Ishikawa (cell line): Measurements from ENCODE around the gene B4GAT1.

Experiments used
- CEBPB ChIP-seq: IDR thresholded peaks from 2 replicates; pipeline ENCODE4 v1.6.1; 2012
- NFIC ChIP-seq: IDR thresholded peaks from 2 replicates; pipeline ENCODE4 v1.6.1; 2012
- TAF1 ChIP-seq: IDR thresholded peaks from 2 replicates; pipeline ENCODE4 v1.6.1; 2012; ENCODE audit warnings: low read depth, mild to moderate bottlenecking
- TF ChIP-seq, protein P1 (sequence below): IDR thresholded peaks from 2 replicates; pipeline ENCODE4 v1.6.1; 2012

DNA sequence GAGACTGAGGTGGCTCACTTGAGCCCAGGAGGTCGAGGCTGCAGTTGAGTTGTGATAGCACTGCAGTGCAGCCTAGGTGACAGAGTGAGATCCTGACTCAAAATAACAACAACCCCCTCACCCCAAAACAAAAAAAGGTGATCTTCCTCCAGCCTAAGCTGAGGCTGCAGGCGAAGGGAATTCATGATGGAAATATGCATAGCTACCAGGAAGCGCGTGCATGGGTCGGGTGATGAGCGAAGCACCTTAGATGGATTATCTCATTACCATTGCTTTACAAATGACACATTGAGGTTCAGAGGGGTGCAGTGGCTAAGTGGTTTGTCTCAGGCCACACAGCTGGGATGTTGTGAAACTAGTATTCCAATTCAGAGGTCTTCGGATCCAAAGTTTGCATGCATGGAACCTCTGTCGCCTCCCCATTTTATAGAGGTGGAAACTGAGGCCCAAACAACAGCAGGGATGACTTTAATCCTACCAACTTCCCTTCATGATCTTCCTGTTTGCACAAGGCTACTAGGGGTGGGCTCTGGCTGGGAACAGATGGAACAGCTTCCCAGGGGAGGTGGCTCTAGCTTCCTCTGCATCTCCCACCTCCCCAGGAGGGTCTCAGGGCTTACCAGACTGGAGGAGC is 19.5 kb upstream of the B4GAT1 start:
- TF ChIP-seq TAF1 = no peak
- TF ChIP-seq, protein P1, sequence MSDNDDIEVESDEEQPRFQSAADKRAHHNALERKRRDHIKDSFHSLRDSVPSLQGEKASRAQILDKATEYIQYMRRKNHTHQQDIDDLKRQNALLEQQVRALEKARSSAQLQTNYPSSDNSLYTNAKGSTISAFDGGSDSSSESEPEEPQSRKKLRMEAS = no peak
- no peak for TF ChIP-seq CEBPB
- no peak for TF ChIP-seq NFIC
